OCI-LY1 (cell line): ENCODE results near the gene AFMID.

Experiments
- H2AFZ ChIP-seq: fragments of 200-600 bp; sonication (generic), shearing (Covaris generic); 2 replicates; pipeline ENCODE4 v1.6.0; 2014; ENCODE audit warnings: antibody characterized with exemption, mild to moderate bottlenecking, low read length
- H3F3A ChIP-seq: fragments of 200-600 bp; sonication (generic), shearing (Covaris generic); 2 replicates; pipeline ENCODE4 v1.6.0; 2014; ENCODE audit warnings: mild to moderate bottlenecking, antibody characterized with exemption, low read length, moderate library complexity; ENCODE audit not compliant: insufficient read depth
- H3K27ac ChIP-seq: fragments of 200-600 bp; sonication (generic); 2 replicates; pipeline ENCODE4 v1.5.1; 2014; ENCODE audit warnings: low read length, mixed run types, mild to moderate bottlenecking, low read depth; ENCODE audit not compliant: poor library complexity, severe bottlenecking
- H3K27me3 ChIP-seq: fragments of 200-600 bp; sonication (generic); 2 replicates; pipeline ENCODE4 v1.6.0; 2014; ENCODE audit warnings: antibody characterized with exemption, mild to moderate bottlenecking, low read length, moderate library complexity; ENCODE audit not compliant: insufficient read depth
- H3K36me3 ChIP-seq: fragments of 200-600 bp; sonication (generic); 2 replicates; pipeline ENCODE4 v1.6.1; 2014; ENCODE audit warnings: mild to moderate bottlenecking, antibody characterized with exemption, low read length, moderate library complexity, mixed read lengths; ENCODE audit not compliant: insufficient read depth
- H3K4me1 ChIP-seq: fragments of 200-600 bp; sonication (generic); 2 replicates; pipeline ENCODE4 v1.5.1; 2014; ENCODE audit warnings: mild to moderate bottlenecking, low read length, moderate library complexity; ENCODE audit not compliant: insufficient read depth, severe bottlenecking
- H3K4me2 ChIP-seq: fragments of 200-600 bp; sonication (generic), shearing (Covaris generic); 2 replicates; pipeline ENCODE4 v1.6.1; 2014; ENCODE audit warnings: low read length
- H3K4me3 ChIP-seq: fragments of 200-600 bp; sonication (generic); 2 replicates; pipeline ENCODE4 v1.5.1; 2014; ENCODE audit warnings: low read length, low read depth, mild to moderate bottlenecking, mixed read lengths; ENCODE audit not compliant: poor library complexity, severe bottlenecking
- H3K79me2 ChIP-seq: fragments of 200-600 bp; shearing (Covaris generic); 2 replicates; pipeline ENCODE4 v1.6.1; 2016; ENCODE audit warnings: mixed run types, low read length, mixed read lengths; ENCODE audit not compliant: insufficient read depth
- H3K9ac ChIP-seq: fragments of 200-600 bp; sonication (generic), shearing (Covaris generic); 2 replicates; pipeline ENCODE4 v1.6.1; 2014; ENCODE audit warnings: mild to moderate bottlenecking, low read length, mixed read lengths
- H3K9me2 ChIP-seq: fragments of 200-600 bp; sonication (generic), shearing (Covaris generic); 2 replicates; pipeline ENCODE4 v1.6.1; 2014; ENCODE audit warnings: low read depth, mild to moderate bottlenecking, low read length, mixed read lengths
- H3K9me3 ChIP-seq: fragments of 200-600 bp; shearing (Covaris generic); 2 replicates; pipeline ENCODE4 v1.6.1; 2014; ENCODE audit warnings: low read length, mixed read lengths
- H4K20me1 ChIP-seq: fragments of 200-600 bp; sonication (generic), shearing (Covaris generic); 2 replicates; pipeline ENCODE4 v1.6.0; 2016; ENCODE audit warnings: mild to moderate bottlenecking, low read length; ENCODE audit not compliant: insufficient read depth
- CTCF ChIP-seq: fragments of 200-600 bp; sonication (generic), shearing (Covaris generic); IDR thresholded peaks from 2 replicates; pipeline ENCODE4 v1.5.1; 2017; ENCODE audit warnings: mild to moderate bottlenecking, antibody characterized with exemption, low read length, moderate library complexity, mixed read lengths
- EZH2 ChIP-seq: fragments of 200-600 bp; sonication (generic), shearing (Covaris generic); IDR thresholded peaks from 2 replicates; pipeline ENCODE4 v1.8.0; 2017; ENCODE audit warnings: borderline replicate concordance, mixed run types, mild to moderate bottlenecking, antibody characterized with exemption, low read length, moderate library complexity, mixed read lengths

The AFMID gene

GRCh38 chr17:78148286-78149016 lies 38.7 kb upstream of the AFMID start:
- peaks cover 50% of the 10 kb centered on the region for H3K4me1 ChIP-seq
- no peak overlapping the region for H3K4me2 ChIP-seq

GRCh38 chr17:78151514-78152008 lies 35.6 kb upstream of the AFMID start:
- H3K9me2 ChIP-seq: no peaks in the 10 kb centered on the region
- peak overlapping the region; percentile 23 for H3K27ac ChIP-seq
- H3K27me3 ChIP-seq: no peaks in the 10 kb centered on the region
- TF ChIP-seq CTCF (no peak), EZH2 (no peak)
- H3K9ac ChIP-seq: no peak overlapping the region; the same call in 1 of the 2 replicates
- no peaks in the 10 kb centered on the region for H4K20me1 ChIP-seq
- H3K4me1 ChIP-seq: peaks cover 69% of the 10 kb centered on the region
- H3F3A ChIP-seq: no peaks in the 10 kb centered on the region
- no peaks in the 10 kb centered on the region for H3K9me3 ChIP-seq
- no peak overlapping the region for H3K4me2 ChIP-seq
- H3K4me3 ChIP-seq: no peak overlapping the region
- no peak overlapping the region for H2AFZ ChIP-seq
- H3K36me3 ChIP-seq: no peaks in the 10 kb centered on the region
- no peaks in the 10 kb centered on the region for H3K79me2 ChIP-seq

More at GRCh38 chr17:78148286-78149016, 38.7 kb upstream of the AFMID start:
- Histone ChIP-seq H3K9me2 (no peaks in the 10 kb centered on the region), H3K27me3 (no peaks in the 10 kb centered on the region), H3K9me3 (no peaks in the 10 kb centered on the region), H3K36me3 (no peaks in the 10 kb centered on the region), H2AFZ (no peak overlapping the region), H3F3A (no peaks in the 10 kb centered on the region), H3K9ac (no peak overlapping the region), H3K4me3 (no peak overlapping the region), H3K79me2 (no peaks in the 10 kb centered on the region), H4K20me1 (no peaks in the 10 kb centered on the region), H3K27ac (peak overlapping the region; percentile 61)
- TF ChIP-seq EZH2 (no peak), CTCF (no peak)

- no peaks in the 10 kb centered on the region for H3K9me2 ChIP-seq
- no peak overlapping the region for H3K4me3 ChIP-seq
- H2AFZ ChIP-seq: no peak overlapping the region
- H3F3A ChIP-seq: no peaks in the 10 kb centered on the region
- no peaks in the 10 kb centered on the region for H3K36me3 ChIP-seq
- no peaks in the 10 kb centered on the region for H3K79me2 ChIP-seq
- H3K27ac ChIP-seq: peak overlapping the region; percentile 92
- no peak overlapping the region for H3K9ac ChIP-seq
- no peak overlapping the region for H3K4me2 ChIP-seq
- no peaks in the 10 kb centered on the region for H3K27me3 ChIP-seq
- no peak for TF ChIP-seq EZH2
- no peak for TF ChIP-seq CTCF
- no peaks in the 10 kb centered on the region for H3K9me3 ChIP-seq
- H4K20me1 ChIP-seq: no peaks in the 10 kb centered on the region
- H3K4me1 ChIP-seq: peaks cover 53% of the 10 kb centered on the region
Measured at GRCh38 chr17:78154903-78155811, 32.0 kb upstream of the AFMID start.
